CD4-positive, alpha-beta T cell treated with Interferon alpha-2 for 1 hour (primary cell): Measurements from ENCODE around the gene FOCAD.

ENCODE experiments used
- DNase-seq, 2 donors: peaks; one replicate each; pipeline ENCODE4 v3.0.0-alpha.2; 2020 to 2022

Gene FOCAD

GRCh38 chr9:20804489-20805250 lies 120.6 kb downstream of the FOCAD start:
- DNase-seq = no peak

GRCh38 chr9:20805766-20806165 lies 121.7 kb downstream of the FOCAD start:
- DNase-seq = no peak

- DNase-seq = no peak
Observed at GRCh38 chr9:20808002-20808401, 123.9 kb downstream of the FOCAD start.

- no peak for DNase-seq
Observed at GRCh38 chr9:20811872-20812271, 127.8 kb downstream of the FOCAD start.

- no peak for DNase-seq
Observed at GRCh38 chr9:20815923-20816703, 132.1 kb downstream of the FOCAD start.

GRCh38 chr9:20823051-20823450 lies 139.0 kb downstream of the FOCAD start:
- no peak for DNase-seq

- no peak for DNase-seq
Observed at GRCh38 chr9:20831028-20831427, 147.0 kb downstream of the FOCAD start.

GRCh38 chr9:20832775-20833174 lies 148.7 kb downstream of the FOCAD start:
- DNase-seq = no peak

- DNase-seq = no peak
Observed at GRCh38 chr9:20835377-20836286, 151.6 kb downstream of the FOCAD start.

- DNase-seq = no peak
Observed at GRCh38 chr9:20837166-20837565, 153.1 kb downstream of the FOCAD start.

GRCh38 chr9:20838218-20838617 lies 154.2 kb downstream of the FOCAD start:
- no peak for DNase-seq

GRCh38 chr9:20844916-20845315 lies 160.9 kb downstream of the FOCAD start:
- no peak for DNase-seq

- DNase-seq = no peak
Observed at GRCh38 chr9:20848490-20848889, 164.4 kb downstream of the FOCAD start.

- no peak for DNase-seq
Observed at GRCh38 chr9:20853866-20854265, 169.8 kb downstream of the FOCAD start.

GRCh38 chr9:20854444-20854843 lies 170.4 kb downstream of the FOCAD start:
- DNase-seq = no peak

GRCh38 chr9:20863945-20864344 lies 179.9 kb downstream of the FOCAD start:
- DNase-seq = no peak

- no peak for DNase-seq
Observed at GRCh38 chr9:20865347-20865746, 181.3 kb downstream of the FOCAD start.

GRCh38 chr9:20870115-20870514 lies 186.1 kb downstream of the FOCAD start:
- no peak for DNase-seq

- DNase-seq = no peak
Observed at GRCh38 chr9:20872340-20872977, 188.4 kb downstream of the FOCAD start.

GRCh38 chr9:20873240-20873865 lies 189.3 kb downstream of the FOCAD start:
- DNase-seq = no peak

- DNase-seq = no peak
Observed at GRCh38 chr9:20880271-20880670, 196.2 kb downstream of the FOCAD start.

- no peak for DNase-seq
Observed at GRCh38 chr9:20880675-20881074, 196.6 kb downstream of the FOCAD start.
